Measurements from ENCODE around the gene RELB.

The RELB gene

GRCh38 chr19:45059258-45059965, 58.1 kb downstream of the RELB start:
- DNase-seq (ENCODE audit: low spot score) = peak; percentile 93

GRCh38 chr19:45061965-45062364, 60.7 kb downstream of the RELB start:
- no peak for DNase-seq (ENCODE audit: low spot score)

GRCh38 chr19:45063851-45064801, 62.9 kb downstream of the RELB start:
- no peak for DNase-seq (ENCODE audit: low spot score)

GRCh38 chr19:45066921-45067661, 65.8 kb downstream of the RELB start:
- DNase-seq (ENCODE audit: low spot score) = no peak

GRCh38 chr19:45068041-45068440, 66.8 kb downstream of the RELB start:
- DNase-seq (ENCODE audit: low spot score) = no peak

GRCh38 chr19:45069056-45069455, 67.8 kb downstream of the RELB start:
- DNase-seq (ENCODE audit: low spot score) = peak; percentile 78

GRCh38 chr19:45070214-45070613, 69.0 kb downstream of the RELB start:
- DNase-seq (ENCODE audit: low spot score) = no peak

GRCh38 chr19:45070861-45071544, 69.7 kb downstream of the RELB start:
- DNase-seq (ENCODE audit: low spot score) = no peak

GRCh38 chr19:45071545-45071938, 70.3 kb downstream of the RELB start:
- DNase-seq (ENCODE audit: low spot score) = no peak

- DNase-seq (ENCODE audit: low spot score) = peak; percentile 40
Observed at GRCh38 chr19:45071969-45072790, 70.9 kb downstream of the RELB start.

GRCh38 chr19:45074744-45075300, 73.6 kb downstream of the RELB start:
- peak; percentile 44 for DNase-seq (ENCODE audit: low spot score)

GRCh38 chr19:45075301-45076028, 74.2 kb downstream of the RELB start:
- peak; percentile 81 for DNase-seq (ENCODE audit: low spot score)

GRCh38 chr19:45076029-45076850, 75.0 kb downstream of the RELB start, which contains the start of gene ZNF296:
Gene ZNF296, minus strand, starts transcription at chr19:45076478. Its CDS starts 105 bp downstream, at chr19:45076373.
- DNase-seq (ENCODE audit: low spot score) = peak; percentile 87

- DNase-seq (ENCODE audit: low spot score) = no peak
Observed at GRCh38 chr19:45076851-45077730, 75.8 kb downstream of the RELB start.

- DNase-seq (ENCODE audit: low spot score) = no peak
Observed at GRCh38 chr19:45078390-45079062, 77.3 kb downstream of the RELB start.

- peak; percentile 83 for DNase-seq (ENCODE audit: low spot score)
Observed at GRCh38 chr19:45079063-45079910, 78.0 kb downstream of the RELB start, which contains the start of gene GEMIN7. Gene GEMIN7, plus strand, starts transcription at chr19:45079260. Its CDS starts 10,855 bp downstream, at chr19:45090115.

All from iPS-NIHi11 (cell line).